Measurements from ENCODE around the gene TNFAIP2. TPM values are rescaled to one million over a fixed set of nuclear protein-coding genes. Genes with fewer than 3 reads are reported as not detected.

The TNFAIP2 gene
- polyA plus RNA-seq, 3 donors = 29.9 to 42.4 (median 34.5) TPM

- DNase-seq = no peak
Measured at GRCh38 chr14:103185051-103186029, 62.1 kb downstream of the TNFAIP2 start.

GRCh38 chr14:103186241-103186822 is 63.1 kb downstream of the TNFAIP2 start:
- DNase-seq = no peak

Other genes starting within 250 kb of the TNFAIP2 start
- gene AMN, start 200.8 kb upstream of the TNFAIP2 start, polyA plus RNA-seq (ENCODE audit: insufficient read length in 3 of 3) = 10 to 100 TPM; 43.3 to 50.0 (median 47.3) TPM
- 10 to 100 TPM; 78.6 to 93.7 (median 90.9) TPM for gene CDC42BPB, start 65.9 kb upstream of the TNFAIP2 start, polyA plus RNA-seq (ENCODE audit: insufficient read length in 3 of 3)
- not detected for gene LBHD2, start 39.3 kb upstream of the TNFAIP2 start, polyA plus RNA-seq (ENCODE audit: insufficient read length in 3 of 3)
- 1 to 10 TPM; 2.3 to 8.3 (median 6.1) TPM for gene EXOC3L4, start 28.7 kb upstream of the TNFAIP2 start, polyA plus RNA-seq (ENCODE audit: insufficient read length in 3 of 3)
- gene EIF5, start 210.8 kb downstream of the TNFAIP2 start, polyA plus RNA-seq (ENCODE audit: insufficient read length in 3 of 3) = 100 to 1,000 TPM; 226 to 257 (median 257) TPM

Measured in renal pelvis (tissue), 4 donors.